Measurements from ENCODE around the gene DND1.
"Not testable (repeated sequence)": the region's sequence is repeated elsewhere in the genome, so short reads cannot be mapped to it uniquely, and the experiment has no call there.

DND1 gene

GRCh38 chr5:140673187-140673976, at the start of gene DND1:
TSS of gene DND1 (minus strand) at chr5:140673576. CDS start at chr5:140673542, 34 bp downstream.
- DNase-seq = no peak

DNA sequence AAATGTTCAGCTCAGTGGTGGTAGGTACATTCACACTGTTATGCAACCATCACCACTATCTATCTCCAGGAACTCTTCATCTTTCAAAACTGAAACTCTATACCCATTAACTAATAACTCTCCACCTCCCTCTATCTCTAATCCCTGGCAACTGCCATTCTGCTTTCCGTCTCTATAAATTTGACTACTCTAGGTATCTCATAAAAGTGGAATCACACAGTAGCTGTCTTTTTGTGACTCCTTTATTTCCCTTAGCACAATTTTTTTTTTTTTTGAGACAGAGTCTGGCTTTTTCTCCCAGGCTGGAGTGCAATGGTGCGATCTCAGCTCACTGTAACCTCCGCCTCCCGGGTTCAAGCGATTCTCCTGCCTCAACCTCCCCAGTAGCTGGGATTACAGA, 48.0 kb upstream of the DND1 start:
- DNase-seq = not testable (repeated sequence)

DNA sequence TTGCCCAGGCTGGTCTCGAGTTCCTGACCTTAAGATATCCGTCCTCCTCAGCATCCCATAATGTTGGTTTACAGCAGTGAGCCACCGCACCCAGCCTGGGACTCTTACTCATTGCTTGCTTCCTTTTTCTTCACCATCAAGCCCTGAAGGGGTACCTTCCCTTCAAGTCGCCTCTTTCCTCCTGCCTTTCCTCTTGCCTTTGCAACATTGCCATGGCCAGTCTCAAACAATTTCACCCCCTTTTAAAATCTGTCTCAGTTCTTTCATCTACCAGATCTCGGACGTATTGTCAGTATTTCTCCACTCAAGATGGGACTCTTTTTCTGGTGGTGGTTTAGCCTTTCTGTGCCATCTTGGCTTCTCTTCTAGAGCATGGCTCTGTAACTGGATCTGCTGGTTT, 47.4 kb upstream of the DND1 start:
- not testable (repeated sequence) for DNase-seq

- no peak for DNase-seq
Measured at GRCh38 chr5:140718266-140718592, 44.9 kb upstream of the DND1 start.

- DNase-seq = not testable (repeated sequence)
Measured at GRCh38 chr5:140716238-140716637, 42.9 kb upstream of the DND1 start.

- DNase-seq = no peak
Measured at GRCh38 chr5:140713562-140714094, 40.3 kb upstream of the DND1 start.

- DNase-seq = no peak
Measured at GRCh38 chr5:140711794-140712193, 38.4 kb upstream of the DND1 start.

GRCh38 chr5:140710899-140711552, 37.6 kb upstream of the DND1 start:
- no peak for DNase-seq

DNA sequence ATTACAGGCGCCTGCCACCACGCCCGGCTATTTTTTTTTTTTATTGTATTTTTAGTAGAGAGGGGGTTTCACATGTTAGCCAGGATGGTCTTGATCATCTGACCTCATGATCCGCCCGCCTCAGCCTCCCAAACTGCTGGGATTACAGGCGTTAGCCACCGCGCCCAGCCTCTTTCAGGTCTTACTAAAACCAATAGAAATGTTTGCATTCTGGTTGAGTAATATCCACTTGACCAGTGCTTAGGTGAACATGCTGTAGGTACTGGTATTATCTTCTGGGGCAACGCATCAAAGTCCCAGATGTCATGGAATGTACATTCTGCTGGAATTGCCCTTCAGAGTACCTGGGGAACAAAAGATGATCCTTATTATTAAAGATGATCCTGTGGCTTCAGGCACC, 35.4 kb upstream of the DND1 start:
- not testable (repeated sequence) for DNase-seq

DNA sequence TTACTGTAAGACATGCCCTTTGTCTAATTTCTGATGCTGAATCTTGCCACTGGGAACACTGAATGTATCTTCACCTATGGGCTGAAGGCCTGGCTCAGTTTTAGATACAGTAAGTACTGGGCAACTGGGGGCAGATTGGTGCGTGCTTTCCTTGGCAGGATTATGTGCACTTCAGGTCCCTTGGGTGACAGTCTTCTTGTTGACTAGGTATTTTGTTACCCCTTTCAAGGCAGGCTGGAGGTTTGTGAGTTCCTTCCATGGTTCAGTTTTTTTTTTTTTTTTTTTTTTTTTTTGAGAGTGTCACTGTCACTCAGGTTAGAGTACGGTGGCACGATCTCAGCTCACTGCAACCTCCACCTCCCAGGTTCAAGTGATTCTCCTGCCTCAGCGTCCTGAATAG, 34.4 kb upstream of the DND1 start:
- DNase-seq = no peak

- DNase-seq = peak; percentile 86
Measured at GRCh38 chr5:140700177-140701144, 27.1 kb upstream of the DND1 start, which contains the start of gene ZMAT2. TSS of gene ZMAT2 (plus strand) at chr5:140700447. CDS start at chr5:140700461, 14 bp downstream.

- no peak for DNase-seq
Measured at GRCh38 chr5:140696891-140697492, 23.6 kb upstream of the DND1 start.

- no peak for DNase-seq
Measured at GRCh38 chr5:140694276-140694675, 20.9 kb upstream of the DND1 start.

DNA sequence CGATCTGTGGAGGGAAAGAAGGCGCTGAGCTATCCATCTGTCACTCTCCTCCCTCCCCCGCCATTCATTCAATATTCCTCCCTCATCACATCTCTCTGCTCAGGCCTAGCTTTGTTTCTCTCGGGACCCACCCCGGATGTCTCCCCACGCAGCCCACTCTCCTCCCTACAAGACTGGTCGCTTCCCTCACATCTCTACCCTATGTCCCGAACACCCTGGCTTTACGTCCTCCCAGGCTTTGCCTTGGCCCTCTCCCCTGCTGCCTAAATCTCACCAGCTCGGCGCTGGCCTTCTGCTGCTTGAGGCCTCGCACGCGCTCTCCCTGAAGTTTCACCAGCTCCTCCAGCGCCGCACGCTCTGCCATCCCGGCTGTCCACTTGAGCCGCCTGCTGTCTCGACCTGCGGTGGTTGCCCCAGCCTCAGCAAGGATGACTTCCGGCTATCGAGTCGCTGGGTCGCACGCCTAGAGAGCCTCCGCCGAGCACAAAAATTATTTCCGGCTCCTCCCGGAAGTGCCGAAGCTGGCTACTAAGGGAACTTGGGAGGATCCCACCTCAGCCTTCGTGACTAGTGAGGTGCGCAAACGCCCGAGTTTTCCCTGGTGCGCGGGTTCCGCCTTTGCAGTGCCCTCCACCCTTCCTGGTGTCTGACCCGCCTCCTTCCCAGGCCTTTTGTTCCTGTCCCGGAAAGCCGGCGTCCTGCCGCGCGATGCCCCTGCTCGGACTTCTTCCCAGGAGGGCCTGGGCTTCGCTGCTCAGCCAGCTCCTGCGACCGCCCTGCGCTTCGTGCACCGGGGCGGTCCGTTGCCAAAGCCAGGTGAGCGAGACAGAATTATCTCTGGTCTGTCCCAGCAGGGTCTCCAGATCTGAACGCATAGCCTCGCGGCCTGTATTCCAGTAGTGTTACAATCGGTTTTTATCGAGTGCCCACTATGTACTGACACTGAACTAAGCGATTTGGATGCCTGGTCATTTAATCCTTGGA, 17.9 kb upstream of the DND1 start, which contains the start of the genes HARS1 and HARS2:
Gene HARS1 (minus strand): TSS at position 430 of the 984 bp plus-strand sequence. CDS start 66 bp downstream, at position 364.
Gene HARS2 (plus strand): TSS at position 515 of the 984 bp plus-strand sequence. CDS start 194 bp downstream, at position 709.
- peak; percentile 89 for DNase-seq

- no peak for DNase-seq
Measured at GRCh38 chr5:140690376-140690932, 17.1 kb upstream of the DND1 start.

DNA sequence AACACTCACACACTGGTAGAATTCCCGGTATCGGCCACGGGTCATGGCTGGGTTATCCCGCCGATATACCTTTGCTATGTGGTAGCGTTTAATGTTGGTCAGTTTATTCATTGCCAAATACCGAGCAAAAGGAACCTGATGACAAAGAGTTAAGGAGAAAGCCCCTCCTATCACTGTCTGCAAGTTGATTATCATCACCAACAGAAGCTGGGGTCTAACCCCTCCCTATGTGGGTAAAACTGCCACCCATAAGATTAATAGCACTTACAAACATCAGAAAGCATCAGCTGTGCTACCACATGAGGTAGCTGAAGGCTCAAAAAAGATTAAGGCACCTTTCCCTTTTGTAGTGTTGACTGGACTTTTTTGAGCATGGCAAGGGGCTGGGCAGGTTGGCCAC, 5.6 kb upstream of the DND1 start:
- no peak for DNase-seq

GRCh38 chr5:140677947-140678346, 4.6 kb upstream of the DND1 start:
- DNase-seq = no peak

DNA sequence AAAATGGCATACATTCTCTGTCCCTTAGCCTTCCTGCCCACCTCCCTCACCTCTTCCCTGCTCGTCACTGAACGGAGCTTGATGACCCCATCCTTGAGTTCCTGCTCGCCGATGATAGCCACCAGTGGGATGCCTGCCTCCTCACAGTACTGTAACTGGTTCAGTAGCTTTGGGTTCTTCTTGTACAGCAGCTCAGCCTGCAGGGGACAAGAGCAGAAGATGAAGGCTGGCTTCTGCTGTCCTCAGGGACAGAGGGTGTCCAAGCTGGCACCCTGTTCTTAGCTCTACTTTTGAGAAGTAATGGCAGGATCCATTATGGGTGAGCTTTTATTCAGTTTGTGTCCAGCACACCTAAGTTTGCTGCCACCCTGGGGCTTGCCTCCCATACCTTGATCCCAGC, 1.3 kb upstream of the DND1 start:
- no peak for DNase-seq

- DNase-seq = no peak
Measured at GRCh38 chr5:140674211-140674610, 835 bp upstream of the DND1 start.

GRCh38 chr5:140672455-140673186, 755 bp downstream of the DND1 start:
- no peak for DNase-seq
